Measurements from ENCODE around the gene PATE1. TPM values are rescaled to one million over a fixed set of nuclear protein-coding genes. Genes with fewer than 3 reads are reported as not detected.
"Not testable (repeated sequence)": the region's sequence is repeated elsewhere in the genome, so short reads cannot be mapped to it uniquely, and the experiment has no call there.

The PATE1 gene, protein sequence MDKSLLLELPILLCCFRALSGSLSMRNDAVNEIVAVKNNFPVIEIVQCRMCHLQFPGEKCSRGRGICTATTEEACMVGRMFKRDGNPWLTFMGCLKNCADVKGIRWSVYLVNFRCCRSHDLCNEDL
- not detected in 2 replicates for total RNA-seq

- no peak for DNase-seq (ENCODE audit: low read depth)
- TF ChIP-seq, protein P1, sequence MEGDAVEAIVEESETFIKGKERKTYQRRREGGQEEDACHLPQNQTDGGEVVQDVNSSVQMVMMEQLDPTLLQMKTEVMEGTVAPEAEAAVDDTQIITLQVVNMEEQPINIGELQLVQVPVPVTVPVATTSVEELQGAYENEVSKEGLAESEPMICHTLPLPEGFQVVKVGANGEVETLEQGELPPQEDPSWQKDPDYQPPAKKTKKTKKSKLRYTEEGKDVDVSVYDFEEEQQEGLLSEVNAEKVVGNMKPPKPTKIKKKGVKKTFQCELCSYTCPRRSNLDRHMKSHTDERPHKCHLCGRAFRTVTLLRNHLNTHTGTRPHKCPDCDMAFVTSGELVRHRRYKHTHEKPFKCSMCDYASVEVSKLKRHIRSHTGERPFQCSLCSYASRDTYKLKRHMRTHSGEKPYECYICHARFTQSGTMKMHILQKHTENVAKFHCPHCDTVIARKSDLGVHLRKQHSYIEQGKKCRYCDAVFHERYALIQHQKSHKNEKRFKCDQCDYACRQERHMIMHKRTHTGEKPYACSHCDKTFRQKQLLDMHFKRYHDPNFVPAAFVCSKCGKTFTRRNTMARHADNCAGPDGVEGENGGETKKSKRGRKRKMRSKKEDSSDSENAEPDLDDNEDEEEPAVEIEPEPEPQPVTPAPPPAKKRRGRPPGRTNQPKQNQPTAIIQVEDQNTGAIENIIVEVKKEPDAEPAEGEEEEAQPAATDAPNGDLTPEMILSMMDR (IDR thresholded peaks at IDR 0.05; ENCODE audit: insufficient read depth, low read depth, low read length), result no peak
- H3K4me3 ChIP-seq (ENCODE audit: low read depth, low read length), result no peak within 1 kb of the TSS
These were observed at the start of gene PATE1 for GRCh38 chr11:125745979-125746378. Gene PATE1 (plus strand): TSS chr11:125746279. CDS start chr11:125746305, 26 bp downstream.

GRCh38 chr11:125701018-125701610 lies 45.0 kb upstream of the PATE1 start:
- DNase-seq (ENCODE audit: low read depth), result no peak
- H3K4me3 ChIP-seq (ENCODE audit: low read depth, low read length), result no peak overlapping the region
- TF ChIP-seq, protein P1 (IDR thresholded peaks at IDR 0.05; ENCODE audit: insufficient read depth, low read depth, low read length), result no peak

- DNase-seq (ENCODE audit: low read depth), result no peak
- TF ChIP-seq, protein P1 (IDR thresholded peaks at IDR 0.05; ENCODE audit: insufficient read depth, low read depth, low read length), result no peak
These were observed 44.0 kb upstream of the PATE1 start for GRCh38 chr11:125701858-125702621.

GRCh38 chr11:125704686-125705085 lies 41.4 kb upstream of the PATE1 start:
- not testable (repeated sequence) for H3K4me3 ChIP-seq (ENCODE audit: low read depth, low read length); DNase-seq (ENCODE audit: low read depth)

More at GRCh38 chr11:125701858-125702621, 44.0 kb upstream of the PATE1 start:
- no peak overlapping the region for H3K4me3 ChIP-seq (ENCODE audit: low read depth, low read length)

DNA sequence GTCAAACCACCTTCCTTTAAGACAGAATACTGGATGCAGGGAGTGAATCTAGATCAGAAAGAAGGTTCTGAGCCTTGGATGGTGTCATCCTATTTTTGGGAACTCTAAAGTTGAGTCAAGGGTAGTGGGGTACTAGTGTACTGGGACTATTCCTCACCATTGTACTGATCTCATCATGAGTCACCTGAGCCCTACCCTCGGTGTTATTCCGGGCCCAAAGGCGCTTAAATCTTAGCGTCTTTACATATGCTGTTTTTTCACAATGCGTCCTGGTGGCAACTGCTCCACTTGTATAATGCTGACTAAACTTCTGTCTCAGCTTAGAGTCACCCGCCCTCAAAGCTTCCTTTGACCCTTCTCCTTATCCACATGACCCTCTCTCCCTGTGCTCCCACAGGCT lies 25.3 kb upstream of the PATE1 start:
- no peak overlapping the region for H3K4me3 ChIP-seq (ENCODE audit: low read depth, low read length)
- TF ChIP-seq, protein P1 (IDR thresholded peaks at IDR 0.05; ENCODE audit: insufficient read depth, low read depth, low read length), result no peak
- no peak for DNase-seq (ENCODE audit: low read depth)

- H3K4me3 ChIP-seq (ENCODE audit: low read depth, low read length), result no peak overlapping the region
- TF ChIP-seq, protein P1 (IDR thresholded peaks at IDR 0.05; ENCODE audit: insufficient read depth, low read depth, low read length), result peak; percentile 2
- no peak for DNase-seq (ENCODE audit: low read depth)
These were observed 22.0 kb upstream of the PATE1 start for GRCh38 chr11:125724125-125724524.

DNA sequence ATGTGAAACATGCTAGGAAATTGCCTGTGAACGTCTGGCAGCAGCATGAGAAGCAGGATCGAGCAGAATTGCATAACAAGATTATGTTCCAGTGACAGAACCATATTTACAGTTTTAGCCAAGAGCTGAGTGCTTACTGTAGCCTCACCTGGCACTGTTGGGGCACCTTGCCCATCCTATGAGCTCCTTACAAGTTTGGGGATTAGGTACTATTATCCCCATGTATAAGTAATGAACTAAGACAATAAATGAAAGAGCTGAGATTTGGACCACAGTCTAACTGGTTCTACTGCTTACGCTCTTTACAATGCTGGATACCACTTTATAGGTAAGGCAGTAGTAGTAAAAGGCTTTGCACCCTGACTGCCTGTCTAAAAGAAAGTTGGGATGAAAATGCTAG lies 17.1 kb upstream of the PATE1 start:
- no peak overlapping the region for H3K4me3 ChIP-seq (ENCODE audit: low read depth, low read length)
- DNase-seq (ENCODE audit: low read depth), result no peak
- TF ChIP-seq, protein P1 (IDR thresholded peaks at IDR 0.05; ENCODE audit: insufficient read depth, low read depth, low read length), result no peak
